Neural progenitor cell (in vitro differentiated cells): ENCODE measurements around the gene SNURF. TPM values are rescaled to one million over a fixed set of nuclear protein-coding genes. Genes with fewer than 3 reads are reported as not detected.

Experiments used
- DNase-seq: peaks from one replicate; pipeline ENCODE4 v3.0.0-alpha.2; 2016; ENCODE audit warnings: low spot score
- H2AFZ ChIP-seq: fragments of 200-600 bp; sonication (generic); replicated peaks from 2 replicates; pipeline ENCODE4 v1.6.1; 2016; ENCODE audit warnings: antibody characterized with exemption
- H3F3A ChIP-seq: fragments of 200-600 bp; sonication (generic); 2 replicates; pipeline ENCODE4 v1.6.1; 2016; ENCODE audit warnings: antibody characterized with exemption, low read depth
- H3K27ac ChIP-seq: fragments of 200-600 bp; sonication (generic); 2 replicates; pipeline ENCODE4 v1.5.1; 2016; ENCODE audit warnings: mild to moderate bottlenecking
- H3K27me3 ChIP-seq: fragments of 200-600 bp; sonication (generic); 2 replicates; pipeline ENCODE4 v1.6.1; 2016; ENCODE audit warnings: mild to moderate bottlenecking, moderate library complexity
- H3K36me3 ChIP-seq: fragments of 200-600 bp; sonication (generic); 2 replicates; pipeline ENCODE4 v1.5.1; 2016
- H3K4me1 ChIP-seq: fragments of 200-600 bp; sonication (generic); 2 replicates; pipeline ENCODE4 v1.6.1; 2016; ENCODE audit warnings: mixed run types
- H3K4me2 ChIP-seq: fragments of 200-600 bp; sonication (generic); 2 replicates; pipeline ENCODE4 v1.6.1; 2016
- H3K4me3 ChIP-seq: fragments of 200-600 bp; sonication (generic); 2 replicates; pipeline ENCODE4 v1.5.1; 2016
- H3K79me2 ChIP-seq: fragments of 200-600 bp; sonication (generic); 2 replicates; pipeline ENCODE4 v1.6.1; 2016; ENCODE audit warnings: low read depth
- H3K9ac ChIP-seq: fragments of 200-600 bp; sonication (generic); 2 replicates; pipeline ENCODE4 v1.6.1; 2016
- H3K9me3 ChIP-seq: fragments of 200-600 bp; sonication (generic); 2 replicates; pipeline ENCODE4 v1.5.1; 2016; ENCODE audit warnings: low read depth
- H4K20me1 ChIP-seq: fragments of 200-600 bp; sonication (generic); 2 replicates; pipeline ENCODE4 v1.6.1; 2016; ENCODE audit warnings: low read depth
- H3K27ac Mint-ChIP-seq: 3 replicates; pipeline ENCODE4 v1.8.0; 2021; ENCODE audit warnings: mixed read lengths
- H3K27me3 Mint-ChIP-seq: 2 replicates; pipeline ENCODE4 v1.8.0; 2022; ENCODE audit warnings: low read depth, mild to moderate bottlenecking, inconsistent platforms, moderate library complexity, mixed read lengths; ENCODE audit not compliant: insufficient read depth
- H3K36me3 Mint-ChIP-seq: 3 replicates; pipeline ENCODE4 v1.8.0; 2021; ENCODE audit warnings: mixed read lengths
- H3K4me1 Mint-ChIP-seq: 3 replicates; pipeline ENCODE4 v1.8.0; 2021; ENCODE audit warnings: mixed read lengths
- H3K4me3 Mint-ChIP-seq: 3 replicates; pipeline ENCODE4 v1.8.0; 2021; ENCODE audit warnings: mild to moderate bottlenecking, moderate library complexity, mixed read lengths
- H3K9me3 Mint-ChIP-seq: 3 replicates; pipeline ENCODE4 v1.8.0; 2020; ENCODE audit warnings: mixed read lengths
- EZH2 ChIP-seq: fragments of 200-600 bp; sonication (generic); IDR thresholded peaks from 2 replicates; pipeline ENCODE4 v1.6.1; 2017; ENCODE audit warnings: antibody characterized with exemption, mild to moderate bottlenecking, moderate library complexity
- EZH2phosphoT487 ChIP-seq: fragments of 200-600 bp; sonication (generic); IDR thresholded peaks from 2 replicates; pipeline ENCODE4 v1.6.1; 2017; ENCODE audit warnings: antibody characterized with exemption
- small RNA-seq: library from RNA; depleted of rRNA; stranded (forward); fragments of <200 nt; gene quantifications from one replicate; pipeline ENCODE3, GENCODE V24; 2015
- total RNA-seq: library from RNA; depleted of rRNA; stranded (reverse); fragments of >200 nt; gene quantifications from 2 replicates; pipeline ENCODE4 v1.2.3, GENCODE V29; 2015; ENCODE audit warnings: low replicate concordance
- TF ChIP-seq, protein P1 (sequence below): fragments of 200-600 bp; sonication (generic); IDR thresholded peaks from 2 replicates; pipeline ENCODE4 v1.5.1; 2017; ENCODE audit warnings: antibody characterized with exemption, mild to moderate bottlenecking

The SNURF gene
- total RNA-seq, 1 donor from 2014 or later = 40.1 TPM

DNA sequence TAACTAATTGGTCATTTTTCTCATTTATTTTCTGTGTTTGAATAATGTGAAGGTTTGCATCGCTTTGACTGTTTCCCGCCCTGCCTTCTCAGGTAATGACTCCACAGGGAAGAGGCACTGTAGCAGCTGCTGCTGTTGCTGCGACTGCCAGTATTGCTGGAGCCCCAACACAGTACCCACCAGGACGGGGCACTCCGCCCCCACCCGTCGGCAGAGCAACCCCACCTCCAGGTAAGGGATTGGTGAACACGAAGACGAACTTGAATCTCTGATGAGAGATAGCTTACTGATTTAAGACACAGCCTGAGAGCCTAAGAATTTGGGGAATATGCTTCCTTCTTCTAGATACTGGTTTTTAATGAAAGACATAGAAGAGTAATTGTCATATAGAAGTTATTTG is 22.9 kb downstream of the SNURF start:
- Histone ChIP-seq H3K36me3 (peaks cover 21% of the 10 kb centered on the region), H3K9me3 (peaks cover 9% of the 10 kb centered on the region), H3K4me1 (no peaks in the 10 kb centered on the region), H4K20me1 (peaks cover 12% of the 10 kb centered on the region), H3K4me3 (no peak overlapping the region), H3K27ac (no peak overlapping the region), H3K9ac (no peak overlapping the region), H2AFZ (no peak overlapping the region), H3K27me3 (no peaks in the 10 kb centered on the region), H3K4me2 (no peak overlapping the region), H3F3A (peaks cover 13% of the 10 kb centered on the region), H3K79me2 (peaks cover 100% of the 10 kb centered on the region)
- peaks cover 56% of the 10 kb centered on the region for H3K36me3 Mint-ChIP-seq
- no peaks in the 10 kb centered on the region for H3K4me1 Mint-ChIP-seq
- H3K27ac Mint-ChIP-seq = no peak overlapping the region
- TF ChIP-seq EZH2 (no peak), EZH2phosphoT487 (no peak)
- TF ChIP-seq, protein P1, sequence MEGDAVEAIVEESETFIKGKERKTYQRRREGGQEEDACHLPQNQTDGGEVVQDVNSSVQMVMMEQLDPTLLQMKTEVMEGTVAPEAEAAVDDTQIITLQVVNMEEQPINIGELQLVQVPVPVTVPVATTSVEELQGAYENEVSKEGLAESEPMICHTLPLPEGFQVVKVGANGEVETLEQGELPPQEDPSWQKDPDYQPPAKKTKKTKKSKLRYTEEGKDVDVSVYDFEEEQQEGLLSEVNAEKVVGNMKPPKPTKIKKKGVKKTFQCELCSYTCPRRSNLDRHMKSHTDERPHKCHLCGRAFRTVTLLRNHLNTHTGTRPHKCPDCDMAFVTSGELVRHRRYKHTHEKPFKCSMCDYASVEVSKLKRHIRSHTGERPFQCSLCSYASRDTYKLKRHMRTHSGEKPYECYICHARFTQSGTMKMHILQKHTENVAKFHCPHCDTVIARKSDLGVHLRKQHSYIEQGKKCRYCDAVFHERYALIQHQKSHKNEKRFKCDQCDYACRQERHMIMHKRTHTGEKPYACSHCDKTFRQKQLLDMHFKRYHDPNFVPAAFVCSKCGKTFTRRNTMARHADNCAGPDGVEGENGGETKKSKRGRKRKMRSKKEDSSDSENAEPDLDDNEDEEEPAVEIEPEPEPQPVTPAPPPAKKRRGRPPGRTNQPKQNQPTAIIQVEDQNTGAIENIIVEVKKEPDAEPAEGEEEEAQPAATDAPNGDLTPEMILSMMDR = no peak
- no peaks in the 10 kb centered on the region for H3K27me3 Mint-ChIP-seq
- no peak overlapping the region for H3K4me3 Mint-ChIP-seq
- DNase-seq = no peak
- peaks cover 25% of the 10 kb centered on the region for H3K9me3 Mint-ChIP-seq

- TF ChIP-seq, protein P1 = no peak
- TF ChIP-seq EZH2 (no peak), EZH2phosphoT487 (no peak)
These were observed 30.4 kb downstream of the SNURF start for GRCh38 chr15:24985224-24985623.

GRCh38 chr15:24986653-24987052 is 31.9 kb downstream of the SNURF start:
- Histone ChIP-seq H3K4me1 (no peaks in the 10 kb centered on the region), H3K36me3 (peaks cover 14% of the 10 kb centered on the region), H3K4me2 (no peak overlapping the region), H2AFZ (no peak overlapping the region), H3K9ac (no peak overlapping the region), H3K27me3 (no peaks in the 10 kb centered on the region), H4K20me1 (peaks cover 70% of the 10 kb centered on the region), H3K9me3 (no peaks in the 10 kb centered on the region), H3K79me2 (peaks cover 100% of the 10 kb centered on the region), H3F3A (peaks cover 18% of the 10 kb centered on the region), H3K4me3 (no peak overlapping the region), H3K27ac (no peak overlapping the region)
- TF ChIP-seq EZH2 (no peak), EZH2phosphoT487 (no peak)
- Mint-ChIP-seq H3K9me3 (peaks cover 43% of the 10 kb centered on the region), H3K4me3 (no peak overlapping the region), H3K27me3 (no peaks in the 10 kb centered on the region), H3K36me3 (peaks cover 69% of the 10 kb centered on the region), H3K27ac (no peak overlapping the region), H3K4me1 (no peaks in the 10 kb centered on the region)
- DNase-seq = no peak

More at GRCh38 chr15:24985224-24985623, 30.4 kb downstream of the SNURF start:
- no peak overlapping the region for H3K4me3 Mint-ChIP-seq
- no peak overlapping the region for H3K4me2 ChIP-seq
- H3K4me3 ChIP-seq = no peak overlapping the region
- peaks cover 64% of the 10 kb centered on the region for H3K36me3 Mint-ChIP-seq
- H4K20me1 ChIP-seq = peaks cover 71% of the 10 kb centered on the region
- peak overlapping the region; percentile 41 for H3K27ac ChIP-seq
- no peak overlapping the region for H3K9ac ChIP-seq
- peaks cover 5% of the 10 kb centered on the region for H3K9me3 ChIP-seq
- H3F3A ChIP-seq = peaks cover 20% of the 10 kb centered on the region
- no peaks in the 10 kb centered on the region for H3K4me1 ChIP-seq
- no peaks in the 10 kb centered on the region for H3K27me3 Mint-ChIP-seq
- no peak overlapping the region for H3K27ac Mint-ChIP-seq
- DNase-seq = no peak
- no peak overlapping the region for H2AFZ ChIP-seq
- peaks cover 100% of the 10 kb centered on the region for H3K79me2 ChIP-seq
- peaks cover 44% of the 10 kb centered on the region for H3K9me3 Mint-ChIP-seq
- no peaks in the 10 kb centered on the region for H3K27me3 ChIP-seq
- peaks cover 21% of the 10 kb centered on the region for H3K36me3 ChIP-seq
- H3K4me1 Mint-ChIP-seq = no peaks in the 10 kb centered on the region

Small RNAs within 50 kb of the gene (small RNA-seq; reads per million reads assigned to genes)
- gene AC090602.1 (not detected), gene AC124312.4 (0.09 reads per million), gene AC124312.5 (not detected)

Other genes starting within 250 kb of the SNURF start
- 442 and 448 TPM in 2 replicates for gene SNRPN, start within 50 bp of the SNURF start, total RNA-seq